ENCODE results near the gene GBX1. TPM values are rescaled to one million over a fixed set of nuclear protein-coding genes. Genes with fewer than 3 reads are reported as not detected.

GBX1 gene
- total RNA-seq, 1 donor from 2014 or later = 2.1 TPM

- Mint-ChIP-seq H3K4me1 (ENCODE audit: low read depth) (peaks cover 19% of the 10 kb centered on the region), H3K36me3 (ENCODE audit: insufficient read depth) (peaks cover 1% of the 10 kb centered on the region), H3K4me3 (ENCODE audit: low read depth) (no peak overlapping the region), H3K27me3 (no peaks in the 10 kb centered on the region), H3K27ac (no peak overlapping the region), H3K9me3 (ENCODE audit: low read depth) (no peaks in the 10 kb centered on the region)
- DNase-seq (ENCODE audit: low spot score, unreplicated experiment) = no peak
- TF ChIP-seq CTCF (IDR thresholded peaks at IDR 0.05; ENCODE audit: unreplicated experiment) = no peak
Observed at GRCh38 chr7:151107882-151108281, 59.6 kb downstream of the GBX1 start.

GRCh38 chr7:151104411-151105235 lies 62.9 kb downstream of the GBX1 start:
- Mint-ChIP-seq H3K9me3 (ENCODE audit: low read depth) (no peaks in the 10 kb centered on the region), H3K4me1 (ENCODE audit: low read depth) (no peaks in the 10 kb centered on the region), H3K4me3 (ENCODE audit: low read depth) (no peak overlapping the region), H3K36me3 (ENCODE audit: insufficient read depth) (peaks cover 1% of the 10 kb centered on the region), H3K27me3 (no peaks in the 10 kb centered on the region), H3K27ac (peak overlapping the region; percentile 81)
- no peak for TF ChIP-seq CTCF (IDR thresholded peaks at IDR 0.05; ENCODE audit: unreplicated experiment)
- DNase-seq (ENCODE audit: low spot score, unreplicated experiment) = no peak

GRCh38 chr7:151103973-151104372 lies 63.5 kb downstream of the GBX1 start:
- Mint-ChIP-seq H3K27ac (peak overlapping the region; percentile 4), H3K4me1 (ENCODE audit: low read depth) (no peaks in the 10 kb centered on the region), H3K9me3 (ENCODE audit: low read depth) (no peaks in the 10 kb centered on the region), H3K36me3 (ENCODE audit: insufficient read depth) (peaks cover 1% of the 10 kb centered on the region), H3K4me3 (ENCODE audit: low read depth) (no peak overlapping the region), H3K27me3 (no peaks in the 10 kb centered on the region)
- no peak for DNase-seq (ENCODE audit: low spot score, unreplicated experiment)
- no peak for TF ChIP-seq CTCF (IDR thresholded peaks at IDR 0.05; ENCODE audit: unreplicated experiment)

- no peak overlapping the region for H3K27ac Mint-ChIP-seq
- TF ChIP-seq CTCF (IDR thresholded peaks at IDR 0.05; ENCODE audit: unreplicated experiment) = no peak
- no peaks in the 10 kb centered on the region for H3K4me1 Mint-ChIP-seq (ENCODE audit: low read depth)
- no peaks in the 10 kb centered on the region for H3K9me3 Mint-ChIP-seq (ENCODE audit: low read depth)
- no peak for DNase-seq (ENCODE audit: low spot score, unreplicated experiment)
- H3K4me3 Mint-ChIP-seq (ENCODE audit: low read depth) = no peak overlapping the region
- H3K27me3 Mint-ChIP-seq = no peaks in the 10 kb centered on the region
- H3K36me3 Mint-ChIP-seq (ENCODE audit: insufficient read depth) = peaks cover 1% of the 10 kb centered on the region
Observed at GRCh38 chr7:151102991-151103390, 64.5 kb downstream of the GBX1 start.

GRCh38 chr7:151101621-151102396 lies 65.7 kb downstream of the GBX1 start:
- no peak for DNase-seq (ENCODE audit: low spot score, unreplicated experiment)
- no peak for TF ChIP-seq CTCF (IDR thresholded peaks at IDR 0.05; ENCODE audit: unreplicated experiment)
- Mint-ChIP-seq H3K9me3 (ENCODE audit: low read depth) (no peaks in the 10 kb centered on the region), H3K4me3 (ENCODE audit: low read depth) (no peak overlapping the region), H3K27ac (no peak overlapping the region), H3K27me3 (no peaks in the 10 kb centered on the region), H3K4me1 (ENCODE audit: low read depth) (no peaks in the 10 kb centered on the region), H3K36me3 (ENCODE audit: insufficient read depth) (peaks cover 1% of the 10 kb centered on the region)

Measured in progenitor cell of endocrine pancreas (in vitro differentiated cells).